ENCODE measurements around the gene RNF144B.

The RNF144B gene

DNA sequence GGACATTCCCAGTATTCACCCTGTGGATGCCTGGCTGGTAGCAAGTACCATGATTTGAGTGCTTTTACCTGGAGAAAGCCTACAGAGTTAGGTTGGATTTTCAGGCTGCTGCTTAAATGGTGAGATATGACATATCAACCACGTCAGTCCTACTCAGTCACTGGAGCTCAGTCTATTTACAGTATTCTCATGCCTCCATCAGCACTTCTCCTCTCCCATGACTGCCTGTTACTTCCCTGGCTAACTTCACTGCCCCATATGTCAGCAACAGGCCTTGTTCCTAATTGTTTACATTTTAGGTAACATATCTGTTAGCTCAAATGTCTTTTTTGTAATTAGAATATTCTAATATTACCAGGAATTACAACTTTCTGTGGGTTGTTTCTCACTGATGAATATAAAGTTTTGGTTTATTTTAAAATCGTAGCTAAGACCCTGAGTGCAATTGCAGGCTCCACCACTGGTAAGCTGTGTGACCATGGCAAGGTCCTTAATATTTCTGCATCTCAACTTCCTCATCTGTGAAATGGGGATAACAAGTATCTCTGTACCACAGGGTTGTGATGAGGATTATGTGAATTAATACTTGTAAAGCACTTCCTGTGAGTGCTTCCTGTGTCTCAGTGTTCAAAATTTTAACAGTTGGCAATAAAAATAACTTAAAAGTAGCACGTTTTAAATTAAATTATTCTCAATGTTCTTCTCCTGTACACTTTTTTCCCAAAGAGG, 54.3 kb downstream of the RNF144B start:
- Mint-ChIP-seq H3K36me3 (ENCODE audit: low read depth) (no peaks in the 10 kb centered on the region), H3K9me3 (no peaks in the 10 kb centered on the region), H3K27ac (no peak overlapping the region), H3K4me1 (no peaks in the 10 kb centered on the region), H3K4me3 (no peak overlapping the region), H3K27me3 (ENCODE audit: low read depth, poor library complexity) (peaks cover 4% of the 10 kb centered on the region)
- TF ChIP-seq, protein P1, sequence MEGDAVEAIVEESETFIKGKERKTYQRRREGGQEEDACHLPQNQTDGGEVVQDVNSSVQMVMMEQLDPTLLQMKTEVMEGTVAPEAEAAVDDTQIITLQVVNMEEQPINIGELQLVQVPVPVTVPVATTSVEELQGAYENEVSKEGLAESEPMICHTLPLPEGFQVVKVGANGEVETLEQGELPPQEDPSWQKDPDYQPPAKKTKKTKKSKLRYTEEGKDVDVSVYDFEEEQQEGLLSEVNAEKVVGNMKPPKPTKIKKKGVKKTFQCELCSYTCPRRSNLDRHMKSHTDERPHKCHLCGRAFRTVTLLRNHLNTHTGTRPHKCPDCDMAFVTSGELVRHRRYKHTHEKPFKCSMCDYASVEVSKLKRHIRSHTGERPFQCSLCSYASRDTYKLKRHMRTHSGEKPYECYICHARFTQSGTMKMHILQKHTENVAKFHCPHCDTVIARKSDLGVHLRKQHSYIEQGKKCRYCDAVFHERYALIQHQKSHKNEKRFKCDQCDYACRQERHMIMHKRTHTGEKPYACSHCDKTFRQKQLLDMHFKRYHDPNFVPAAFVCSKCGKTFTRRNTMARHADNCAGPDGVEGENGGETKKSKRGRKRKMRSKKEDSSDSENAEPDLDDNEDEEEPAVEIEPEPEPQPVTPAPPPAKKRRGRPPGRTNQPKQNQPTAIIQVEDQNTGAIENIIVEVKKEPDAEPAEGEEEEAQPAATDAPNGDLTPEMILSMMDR (IDR thresholded peaks at IDR 0.05): no peak
- no peak for DNase-seq

DNA sequence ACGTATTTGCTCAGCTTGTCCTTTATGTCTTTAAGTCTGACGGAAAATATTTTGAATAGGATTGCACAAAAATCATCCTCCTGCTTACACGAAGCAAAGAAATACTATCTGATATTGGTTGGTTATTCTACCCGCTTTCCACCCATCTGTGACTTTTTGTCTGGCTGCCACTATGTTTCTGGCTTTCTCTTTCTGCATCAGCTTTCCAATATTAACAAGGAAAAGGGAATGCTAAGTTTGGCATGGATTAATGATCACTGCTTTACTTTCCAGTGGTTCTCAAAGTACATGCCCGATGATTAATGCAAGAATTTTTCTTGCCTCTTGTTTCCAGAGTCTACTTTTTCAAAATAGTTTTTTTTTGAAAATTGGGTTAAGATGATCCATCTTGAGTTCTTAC, 57.0 kb downstream of the RNF144B start:
- Mint-ChIP-seq H3K4me1 (no peaks in the 10 kb centered on the region), H3K27me3 (ENCODE audit: low read depth, poor library complexity) (peaks cover 4% of the 10 kb centered on the region), H3K36me3 (ENCODE audit: low read depth) (no peaks in the 10 kb centered on the region), H3K27ac (no peak overlapping the region), H3K4me3 (no peak overlapping the region), H3K9me3 (no peaks in the 10 kb centered on the region)
- TF ChIP-seq, protein P1 (IDR thresholded peaks at IDR 0.05): no peak
- DNase-seq: no peak

- no peaks in the 10 kb centered on the region for H3K4me1 Mint-ChIP-seq
- H3K9me3 Mint-ChIP-seq: no peaks in the 10 kb centered on the region
- H3K27ac Mint-ChIP-seq: no peak overlapping the region
- TF ChIP-seq, protein P1 (IDR thresholded peaks at IDR 0.05): no peak
- H3K27me3 Mint-ChIP-seq (ENCODE audit: low read depth, poor library complexity): no peaks in the 10 kb centered on the region
- H3K36me3 Mint-ChIP-seq (ENCODE audit: low read depth): no peaks in the 10 kb centered on the region
- DNase-seq: no peak
- H3K4me3 Mint-ChIP-seq: no peak overlapping the region
These were observed 58.1 kb downstream of the RNF144B start for GRCh38 chr6:18445228-18445627.

DNA sequence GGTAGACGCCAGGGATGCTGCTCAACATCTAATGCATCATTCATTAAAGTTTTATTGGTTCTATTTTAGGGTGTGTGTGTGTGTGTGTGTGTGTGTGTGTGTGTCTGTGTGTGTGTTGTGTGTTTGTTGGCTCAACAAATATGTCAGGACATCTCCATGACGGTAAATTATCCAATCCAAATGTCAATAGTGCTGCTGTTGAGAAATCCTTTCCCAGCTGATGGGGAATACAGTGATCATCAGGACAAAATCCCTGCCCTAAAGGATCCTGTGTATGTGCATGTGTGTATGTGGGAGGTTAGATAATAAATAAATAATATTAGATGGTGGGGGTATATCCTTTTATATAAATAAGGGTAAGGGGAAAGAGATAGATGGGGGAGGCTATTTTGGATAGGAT, 59.6 kb downstream of the RNF144B start:
- TF ChIP-seq, protein P1 (IDR thresholded peaks at IDR 0.05): no peak
- Mint-ChIP-seq H3K27ac (no peak overlapping the region), H3K27me3 (ENCODE audit: low read depth, poor library complexity) (no peaks in the 10 kb centered on the region), H3K4me3 (no peak overlapping the region), H3K4me1 (no peaks in the 10 kb centered on the region), H3K9me3 (no peaks in the 10 kb centered on the region), H3K36me3 (ENCODE audit: low read depth) (no peaks in the 10 kb centered on the region)
- no peak for DNase-seq

DNA sequence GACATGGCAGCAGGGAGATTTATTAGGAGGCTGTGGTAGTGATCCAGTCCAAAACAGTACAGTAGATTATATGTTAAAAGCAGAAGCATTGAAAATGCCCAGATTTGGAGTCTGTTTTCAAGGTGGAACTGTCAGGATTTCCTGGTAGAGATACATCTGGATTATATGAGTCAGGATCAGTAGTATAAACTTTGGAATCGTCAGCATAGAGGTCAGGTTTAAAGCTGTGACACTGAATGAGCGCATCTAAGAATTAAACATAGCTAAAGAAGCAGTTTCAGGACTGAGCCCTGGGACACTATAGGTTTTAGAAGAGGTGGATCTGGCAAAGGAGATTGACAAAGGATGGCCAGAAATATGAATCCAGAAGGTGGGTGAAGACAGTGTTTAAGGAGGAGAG, 60.4 kb downstream of the RNF144B start:
- Mint-ChIP-seq H3K4me3 (no peak overlapping the region), H3K9me3 (no peaks in the 10 kb centered on the region), H3K27me3 (ENCODE audit: low read depth, poor library complexity) (no peaks in the 10 kb centered on the region), H3K27ac (no peak overlapping the region), H3K4me1 (no peaks in the 10 kb centered on the region), H3K36me3 (ENCODE audit: low read depth) (no peaks in the 10 kb centered on the region)
- no peak for DNase-seq
- TF ChIP-seq, protein P1 (IDR thresholded peaks at IDR 0.05): no peak

- H3K9me3 Mint-ChIP-seq: no peaks in the 10 kb centered on the region
- peaks cover 8% of the 10 kb centered on the region for H3K27me3 Mint-ChIP-seq (ENCODE audit: low read depth, poor library complexity)
- TF ChIP-seq, protein P1 (IDR thresholded peaks at IDR 0.05): no peak
- no peak overlapping the region for H3K27ac Mint-ChIP-seq
- no peak for DNase-seq
- no peak overlapping the region for H3K4me3 Mint-ChIP-seq
- H3K4me1 Mint-ChIP-seq: no peaks in the 10 kb centered on the region
- H3K36me3 Mint-ChIP-seq (ENCODE audit: low read depth): no peaks in the 10 kb centered on the region
These were observed 64.6 kb downstream of the RNF144B start for GRCh38 chr6:18451756-18452155.
